ENCODE measurements around the gene MTHFD1L.

DNA sequence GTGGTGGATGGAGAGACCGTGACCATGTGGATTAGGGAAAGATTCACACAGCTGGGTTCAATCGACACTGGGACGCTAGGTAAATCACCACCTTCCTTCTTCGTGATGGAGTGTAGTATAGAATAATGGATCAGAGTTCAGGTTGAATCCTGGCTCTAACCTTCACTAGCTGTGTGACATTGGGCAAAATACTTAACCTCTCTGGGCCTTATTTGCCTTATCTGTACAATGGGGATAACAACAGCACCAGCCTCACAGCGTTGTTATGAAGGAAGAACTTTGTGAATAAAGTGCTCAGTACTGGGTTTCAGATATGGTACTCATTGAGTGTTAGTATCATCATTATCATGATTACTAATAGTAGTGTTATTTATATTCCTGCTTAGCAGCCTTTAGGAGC, 248.1 kb downstream of the MTHFD1L start:
- TF ChIP-seq, protein P1, sequence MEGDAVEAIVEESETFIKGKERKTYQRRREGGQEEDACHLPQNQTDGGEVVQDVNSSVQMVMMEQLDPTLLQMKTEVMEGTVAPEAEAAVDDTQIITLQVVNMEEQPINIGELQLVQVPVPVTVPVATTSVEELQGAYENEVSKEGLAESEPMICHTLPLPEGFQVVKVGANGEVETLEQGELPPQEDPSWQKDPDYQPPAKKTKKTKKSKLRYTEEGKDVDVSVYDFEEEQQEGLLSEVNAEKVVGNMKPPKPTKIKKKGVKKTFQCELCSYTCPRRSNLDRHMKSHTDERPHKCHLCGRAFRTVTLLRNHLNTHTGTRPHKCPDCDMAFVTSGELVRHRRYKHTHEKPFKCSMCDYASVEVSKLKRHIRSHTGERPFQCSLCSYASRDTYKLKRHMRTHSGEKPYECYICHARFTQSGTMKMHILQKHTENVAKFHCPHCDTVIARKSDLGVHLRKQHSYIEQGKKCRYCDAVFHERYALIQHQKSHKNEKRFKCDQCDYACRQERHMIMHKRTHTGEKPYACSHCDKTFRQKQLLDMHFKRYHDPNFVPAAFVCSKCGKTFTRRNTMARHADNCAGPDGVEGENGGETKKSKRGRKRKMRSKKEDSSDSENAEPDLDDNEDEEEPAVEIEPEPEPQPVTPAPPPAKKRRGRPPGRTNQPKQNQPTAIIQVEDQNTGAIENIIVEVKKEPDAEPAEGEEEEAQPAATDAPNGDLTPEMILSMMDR (IDR thresholded peaks at IDR 0.05), result no peak
- no peak for TF ChIP-seq POLR2A (IDR thresholded peaks at IDR 0.05)

Data from Peyer's patch (tissue), 4 donors.